Endothelial cell of umbilical vein (primary cell): ENCODE measurements around the gene PPOX. TPM values are rescaled to one million over a fixed set of nuclear protein-coding genes. Genes with fewer than 3 reads are reported as not detected.

Experiments used
- BruUV-seq: library from RNA; stranded (reverse); fragments of 400-500 nt; replicated peaks from 2 replicates; lab custom pipeline; 2021; lab: Mats Ljungman, UMichigan
- CTCF ChIA-PET: fragments of 300-600, 350-600 bp; sonication (Branson Sonifier 250); formaldehyde crosslinking; loops from one replicate; lab custom pipeline; 2021; ENCODE audit warnings: antibody characterized with exemption, inconsistent platforms; lab: Charles Lee
- POLR2A ChIA-PET: fragments of 300-600, 350-600 bp; sonication (Branson Sonifier 250); formaldehyde crosslinking; loops from one replicate; lab custom pipeline; 2021; ENCODE audit warnings: antibody characterized with exemption, inconsistent platforms; lab: Charles Lee
- DNase-seq: peaks from one replicate; pipeline ENCODE4 v3.0.0-alpha.2; 2011; ENCODE audit warnings: low read depth, low spot score
- FAIRE-seq: peaks from 2 replicates; lab custom pipeline; 2011; peaks lifted over from hg19 to GRCh38; lab: Jason Lieb, UNC
- H2AFZ ChIP-seq: 2 replicates; pipeline ENCODE4 v1.6.0; 2012; ENCODE audit warnings: low read depth, low read length, control low read depth, inconsistent platforms
- H3K27ac ChIP-seq: 2 replicates; pipeline ENCODE4 v1.5.1; 2011; ENCODE audit warnings: low read depth, mild to moderate bottlenecking, control low read depth, low read length, moderate library complexity; ENCODE audit not compliant: insufficient read depth
- H3K27me3 ChIP-seq, 2 experiments: 2 replicates each; pipeline versions ENCODE4 v1.6.0 to v1.6.1; 2011; ENCODE audit warnings: low read length in 2 of 2, mixed read lengths in 1 of 2; ENCODE audit not compliant: control insufficient read depth in 2 of 2, insufficient read depth in 2 of 2
- H3K36me3 ChIP-seq, 2 experiments: 2 replicates in 1 of 2; 3 replicates in 1 of 2; pipeline ENCODE4 v1.5.1; 2011; ENCODE audit warnings: low read length in 2 of 2, mild to moderate bottlenecking in 1 of 2, moderate library complexity in 1 of 2; ENCODE audit not compliant: control insufficient read depth in 2 of 2, insufficient read depth in 2 of 2; ENCODE audit errors: extremely low read depth in 1 of 2
- H3K4me1 ChIP-seq: 3 replicates; pipeline ENCODE4 v1.5.1; 2011; ENCODE audit warnings: mild to moderate bottlenecking, low read length; ENCODE audit not compliant: control insufficient read depth, insufficient read depth; ENCODE audit errors: extremely low read depth
- H3K4me2 ChIP-seq: 2 replicates; pipeline ENCODE4 v1.6.1; 2011; ENCODE audit warnings: low read length, control low read depth, mixed read lengths; ENCODE audit not compliant: insufficient read depth
- H3K4me3 ChIP-seq, 3 experiments: fragments of 200-600 bp in 1 of 3; sonication (generic), shearing (Covaris generic) in 1 of 3; replicated peaks in 1 of 3; 2 replicates each; pipeline ENCODE4 v1.5.1; 2011 to 2016; ENCODE audit warnings: control low read depth in 3 of 3, low read length in 3 of 3, mild to moderate bottlenecking in 2 of 3, inconsistent platforms in 1 of 3, low read depth in 1 of 3, moderate library complexity in 1 of 3; ENCODE audit not compliant: insufficient read depth in 1 of 3
- H3K79me2 ChIP-seq: 2 replicates; pipeline ENCODE4 v1.6.0; 2012; ENCODE audit warnings: low read length, inconsistent platforms; ENCODE audit not compliant: control insufficient read depth, insufficient read depth
- H3K9ac ChIP-seq: replicated peaks from 2 replicates; pipeline ENCODE3; 2011; ENCODE audit warnings: low read length, control low read depth; ENCODE audit not compliant: insufficient read depth; ENCODE audit errors: extremely low read depth
- H3K9me1 ChIP-seq: replicated peaks from 3 replicates; pipeline ENCODE4 v1.6.0; 2011; ENCODE audit warnings: mild to moderate bottlenecking, low read length; ENCODE audit not compliant: control insufficient read depth, insufficient read depth; ENCODE audit errors: extremely low read depth
- H3K9me3 ChIP-seq: replicated peaks from 2 replicates; pipeline ENCODE4 v1.5.1; 2012; ENCODE audit warnings: low read length, inconsistent platforms; ENCODE audit not compliant: control insufficient read depth, insufficient read depth
- H4K20me1 ChIP-seq: replicated peaks from 2 replicates; pipeline ENCODE3; 2011; ENCODE audit warnings: mild to moderate bottlenecking, low read length; ENCODE audit not compliant: control insufficient read depth, insufficient read depth; ENCODE audit errors: extremely low read depth
- EZH2 ChIP-seq: IDR thresholded peaks from 2 replicates; pipeline ENCODE4 v1.6.1; 2012; ENCODE audit warnings: borderline replicate concordance, low read depth, mild to moderate bottlenecking, moderate library complexity, low read length, inconsistent platforms; ENCODE audit not compliant: severe bottlenecking
- FOS ChIP-seq: IDR thresholded peaks from 2 replicates; pipeline ENCODE4 v1.6.1; 2011; ENCODE audit warnings: mild to moderate bottlenecking, low read length, moderate library complexity, borderline replicate concordance; ENCODE audit not compliant: insufficient read depth
- GATA2 ChIP-seq: IDR thresholded peaks from 2 replicates; pipeline ENCODE4 v1.7.0; 2011; ENCODE audit warnings: low read depth, mild to moderate bottlenecking, moderate library complexity, mixed read lengths, low read length; ENCODE audit not compliant: insufficient read length, insufficient read depth
- JUN ChIP-seq: IDR thresholded peaks from 2 replicates; pipeline ENCODE4 v1.6.1; 2011; ENCODE audit warnings: borderline replicate concordance, low read depth; ENCODE audit not compliant: insufficient read length, insufficient read depth
- MAX ChIP-seq: IDR thresholded peaks from 2 replicates; pipeline ENCODE4 v1.6.1; 2011; ENCODE audit not compliant: insufficient read depth, insufficient read length
- MYC ChIP-seq: IDR thresholded peaks from one replicate; pipeline ENCODE4 v1.6.1; 2011; ENCODE audit warnings: mild to moderate bottlenecking, low read depth, low read length
- POLR2A ChIP-seq: IDR thresholded peaks from 2 replicates; pipeline ENCODE4 v1.6.1; 2012; ENCODE audit warnings: low read depth, mild to moderate bottlenecking, control low read depth, low read length
- POLR2AphosphoS5 ChIP-seq: IDR thresholded peaks from 2 replicates; pipeline ENCODE4 v1.6.1; 2012; ENCODE audit warnings: low read depth, mild to moderate bottlenecking, control low read depth, low read length, moderate library complexity; ENCODE audit not compliant: insufficient read depth
- dilution Hi-C: fragments of 300-500 bp; cut with MboI; formaldehyde crosslinking; loops from one replicate; pipeline ENCODE4 v1.15.0; 2019; ENCODE audit warnings: low sequenced_read_pairs; ENCODE audit not compliant: extremely low pct_ligation_motif_present
- intact Hi-C: fragments of 100-400 bp; cut with micrococcal nuclease; formaldehyde crosslinking; loops from one replicate; pipeline ENCODE4 v1.10.0; 2022
- polyA plus RNA-seq, 4 experiments: library from polyadenylated mRNA; depleted of rRNA in 3 of 4; stranded (reverse) in 3 of 4; unstranded in 1 of 4; fragments of >200 nt; gene quantifications; 2 replicates each; pipeline versions ENCODE4 v1.2.1 to v1.2.3, GENCODE V29; 2011 to 2012; ENCODE audit warnings: missing spikeins in 1 of 4
- total RNA-seq: library from RNA; stranded (reverse); gene quantifications from 2 replicates; pipeline ENCODE4 v1.2.3, GENCODE V29; 2021
- TF ChIP-seq, protein P1 (sequence below), 2 donors: IDR thresholded peaks; 1 replicate in 1 of 2; 2 replicates in 1 of 2; pipeline ENCODE4 v1.5.1; 2011; ENCODE audit warnings: low read length in 2 of 2, mild to moderate bottlenecking in 2 of 2, moderate library complexity in 2 of 2, control low read depth in 1 of 2, inconsistent platforms in 1 of 2, low read depth in 1 of 2; ENCODE audit not compliant: insufficient read depth in 1 of 2; ENCODE audit errors: extremely low read depth in 1 of 2

PPOX gene
- total and polyA plus RNA-seq, 2 donors (not counting 3 experiments of a cell fraction or from before 2014, with no cell fraction given): 26.4 to 28.5 TPM

GRCh38 chr1:161145832-161146231 lies 20.4 kb upstream of the PPOX start:
- Histone ChIP-seq H3K79me2 (no peaks in the 10 kb centered on the region), H3K4me3 (no peak overlapping the region), H3K4me2 (no peak overlapping the region), H3K9me3 (no peaks in the 10 kb centered on the region), H3K4me1 (no peaks in the 10 kb centered on the region), H3K36me3 (no peaks in the 10 kb centered on the region), H2AFZ (no peak overlapping the region), H3K9me1 (no peaks in the 10 kb centered on the region), H4K20me1 (no peaks in the 10 kb centered on the region), H3K9ac (no peak overlapping the region), H3K27ac (no peak overlapping the region), H3K27me3 (no peaks in the 10 kb centered on the region)
- intact Hi-C loops: no loop called here
- TF ChIP-seq GATA2 (no peak), POLR2AphosphoS5 (no peak), POLR2A (no peak), FOS (no peak), JUN (no peak), EZH2 (no peak), MAX (no peak), MYC (no peak)
- TF ChIP-seq, protein P1, sequence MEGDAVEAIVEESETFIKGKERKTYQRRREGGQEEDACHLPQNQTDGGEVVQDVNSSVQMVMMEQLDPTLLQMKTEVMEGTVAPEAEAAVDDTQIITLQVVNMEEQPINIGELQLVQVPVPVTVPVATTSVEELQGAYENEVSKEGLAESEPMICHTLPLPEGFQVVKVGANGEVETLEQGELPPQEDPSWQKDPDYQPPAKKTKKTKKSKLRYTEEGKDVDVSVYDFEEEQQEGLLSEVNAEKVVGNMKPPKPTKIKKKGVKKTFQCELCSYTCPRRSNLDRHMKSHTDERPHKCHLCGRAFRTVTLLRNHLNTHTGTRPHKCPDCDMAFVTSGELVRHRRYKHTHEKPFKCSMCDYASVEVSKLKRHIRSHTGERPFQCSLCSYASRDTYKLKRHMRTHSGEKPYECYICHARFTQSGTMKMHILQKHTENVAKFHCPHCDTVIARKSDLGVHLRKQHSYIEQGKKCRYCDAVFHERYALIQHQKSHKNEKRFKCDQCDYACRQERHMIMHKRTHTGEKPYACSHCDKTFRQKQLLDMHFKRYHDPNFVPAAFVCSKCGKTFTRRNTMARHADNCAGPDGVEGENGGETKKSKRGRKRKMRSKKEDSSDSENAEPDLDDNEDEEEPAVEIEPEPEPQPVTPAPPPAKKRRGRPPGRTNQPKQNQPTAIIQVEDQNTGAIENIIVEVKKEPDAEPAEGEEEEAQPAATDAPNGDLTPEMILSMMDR (IDR thresholded peaks at IDR 0.05; ENCODE audit: extremely low read depth in 1 of 2, insufficient read depth in 1 of 2, low read depth in 1 of 2, low read length in 2 of 2): no peak
- dilution Hi-C loops: no loop called here
- DNase-seq (no peak), FAIRE-seq (no peak)
- BruUV-seq: no TSS peak
- POLR2A ChIA-PET: interaction anchor here (0.7 kb wide), 1 partner anchor 244 kb away, joined by 3 read pairs; no protein-coding TSS in a partner anchor
- CTCF ChIA-PET: interaction anchor here (1.3 kb wide), 1 partner anchor 311 kb away, joined by 3 read pairs; no protein-coding TSS in a partner anchor
